Adrenal gland (tissue), 12 donors: ENCODE data around the gene TBX3. TPM values are rescaled to one million over a fixed set of nuclear protein-coding genes. Genes with fewer than 3 reads are reported as not detected.
"Not testable (repeated sequence)": the region's sequence is repeated elsewhere in the genome, so short reads cannot be mapped to it uniquely, and the experiment has no call there.

ENCODE experiments used
- DNase-seq, 7 donors: peaks; one replicate each; pipeline ENCODE4 v3.0.0-alpha.2; 2019 to 2020
- H3K27ac ChIP-seq, 5 donors: fragments of 200-600 bp; sonication (generic) in 4 of 5; 1 replicate in 3 of 5; 2 replicates in 2 of 5; pipeline versions ENCODE4 v1.5.1 to v1.8.0; 2016 to 2020; ENCODE audit warnings: mild to moderate bottlenecking in 1 of 5
- H3K27me3 ChIP-seq: fragments of 200-600 bp; 2 replicates; pipeline ENCODE4 v1.8.0; 2021
- H3K36me3 ChIP-seq, 2 donors: fragments of 200-600 bp; replicated peaks in 1 of 2; 1 replicate in 1 of 2; 2 replicates in 1 of 2; pipeline versions ENCODE4 v1.5.1 to v1.8.0; 2018 to 2022
- H3K4me1 ChIP-seq, 2 donors: fragments of 200-600 bp; replicated peaks in 1 of 2; 1 replicate in 1 of 2; 2 replicates in 1 of 2; pipeline versions ENCODE4 v1.5.1 to v1.8.0; 2018 to 2021
- H3K4me3 ChIP-seq, 4 donors: fragments of 200-600 bp; sonication (generic) in 3 of 4; one replicate each; pipeline ENCODE4 v1.5.1; 2016 to 2018
- H3K9me3 ChIP-seq, 3 donors: fragments of 200-600 bp; sonication (generic) in 1 of 3; replicated peaks in 1 of 3; 1 replicate in 2 of 3; 2 replicates in 1 of 3; pipeline versions ENCODE4 v1.5.1 to v1.8.0; 2016 to 2021
- POLR2A ChIP-seq, 2 donors: fragments of 450-650 bp; IDR thresholded peaks; one replicate each; pipeline ENCODE4 v1.6.1; 2017; ENCODE audit warnings: antibody characterized with exemption in 2 of 2, mild to moderate bottlenecking in 2 of 2, moderate library complexity in 1 of 2
- WGBS, 4 donors: extraction: QIAGEN DNeasy Blood & Tissue Kit in 2 of 4; methylation state at CpG; one replicate each; pipeline versions ENCODE4 v1.1.5 to v1.1.7; 2013 to 2017; 5-methylcytosine and 5-hydroxymethylcytosine counted together
- intact Hi-C, 2 donors: fragments of 100-400 bp; cut with DNase I; formaldehyde crosslinking; loops; one replicate each; pipeline versions ENCODE4 v1.14.1 to v1.15.0; 2022 to 2023
- polyA plus RNA-seq, 3 donors: library from polyadenylated mRNA; stranded (reverse); fragments of 200-250 nt in 2 of 3; fragments of 350-450 nt in 1 of 3; fragmentation: Illumina TruSeq in 1 of 3; extraction: RNeasy Lipid Tissue Mini Kit (QIAGEN cat#74804) in 1 of 3; gene quantifications; one replicate each; pipeline ENCODE4 v1.2.3, GENCODE V29; 2013 to 2014
- total RNA-seq, 9 donors: library from RNA; depleted of rRNA in 4 of 9; stranded (reverse); fragments of >200 nt in 4 of 9; fragments of 120-200 nt in 1 of 9; fragmentation: NEBNext Ultra II Directional in 1 of 9; extraction: Animal tissue kit (Norgen Biotek cat#: 25700) in 1 of 9; gene quantifications; one replicate each; pipeline versions ENCODE4 v1.1.0 to v1.2.4, GENCODE V29; 2013 to 2023
- TF ChIP-seq, protein P1 (sequence below), 6 experiments: fragments of 450-650 bp in 4 of 6; fragments of 200-600 bp in 2 of 6; sonication (generic) in 1 of 6; IDR thresholded peaks; 1 replicate in 5 of 6; 2 replicates in 1 of 6; pipeline versions ENCODE4 v1.5.1 to v1.8.0; 2016 to 2021; ENCODE audit warnings: antibody characterized with exemption in 6 of 6, mild to moderate bottlenecking in 2 of 6, moderate library complexity in 1 of 6
- donor health status: healthy with polysubstance abuse.
- donor health status: Bipolar disorder and iron deficiency.
- donor health status: DM: yes; HTN: yes; CAD: no.
- donor health status: DM: no; HTN: no; CAD: no.
- donor health status: DM: no; HTN: no; CAD: no.
- donor health status: DM: yes; HTN: yes; CAD: no.

The TBX3 gene
- total and polyA plus RNA-seq, 12 donors, result 156 to 602 (median 354) TPM

DNA sequence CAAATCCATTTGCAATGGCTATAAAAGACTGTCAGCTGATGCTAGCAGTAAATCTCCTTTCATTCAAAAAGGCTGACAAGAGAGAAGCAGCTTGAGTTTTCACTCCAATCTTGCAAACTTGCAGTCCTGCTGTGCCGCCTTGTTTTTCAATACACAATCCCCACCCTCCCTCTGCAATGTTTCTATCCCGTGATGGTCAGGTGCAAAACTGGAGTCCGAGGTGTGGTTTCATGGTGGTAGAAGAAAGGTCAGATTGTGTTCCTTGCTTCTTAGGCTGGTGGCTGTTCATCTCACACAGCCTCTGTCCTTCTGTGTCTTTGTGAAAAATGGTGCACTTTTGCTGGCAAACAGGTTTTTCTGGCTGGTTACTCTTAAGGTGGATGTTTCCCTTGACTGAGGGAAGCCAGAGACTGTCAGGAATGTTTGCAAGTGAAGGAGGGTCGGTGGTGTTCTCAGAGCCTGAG lies 27.7 kb upstream of the TBX3 start:
- Histone ChIP-seq H3K9me3 (no peaks in the 10 kb centered on the region), H3K27me3 (no peaks in the 10 kb centered on the region), H3K27ac (no peak overlapping the region), H3K36me3 (no peaks in the 10 kb centered on the region), H3K4me1 (no peaks in the 10 kb centered on the region), H3K4me3 (no peak overlapping the region)
- intact Hi-C loops, result no loop called here
- no peak for DNase-seq
- no peak for TF ChIP-seq POLR2A (IDR thresholded peaks at IDR 0.05)
- TF ChIP-seq, protein P1, sequence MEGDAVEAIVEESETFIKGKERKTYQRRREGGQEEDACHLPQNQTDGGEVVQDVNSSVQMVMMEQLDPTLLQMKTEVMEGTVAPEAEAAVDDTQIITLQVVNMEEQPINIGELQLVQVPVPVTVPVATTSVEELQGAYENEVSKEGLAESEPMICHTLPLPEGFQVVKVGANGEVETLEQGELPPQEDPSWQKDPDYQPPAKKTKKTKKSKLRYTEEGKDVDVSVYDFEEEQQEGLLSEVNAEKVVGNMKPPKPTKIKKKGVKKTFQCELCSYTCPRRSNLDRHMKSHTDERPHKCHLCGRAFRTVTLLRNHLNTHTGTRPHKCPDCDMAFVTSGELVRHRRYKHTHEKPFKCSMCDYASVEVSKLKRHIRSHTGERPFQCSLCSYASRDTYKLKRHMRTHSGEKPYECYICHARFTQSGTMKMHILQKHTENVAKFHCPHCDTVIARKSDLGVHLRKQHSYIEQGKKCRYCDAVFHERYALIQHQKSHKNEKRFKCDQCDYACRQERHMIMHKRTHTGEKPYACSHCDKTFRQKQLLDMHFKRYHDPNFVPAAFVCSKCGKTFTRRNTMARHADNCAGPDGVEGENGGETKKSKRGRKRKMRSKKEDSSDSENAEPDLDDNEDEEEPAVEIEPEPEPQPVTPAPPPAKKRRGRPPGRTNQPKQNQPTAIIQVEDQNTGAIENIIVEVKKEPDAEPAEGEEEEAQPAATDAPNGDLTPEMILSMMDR (IDR thresholded peaks at IDR 0.05), result no peak
- 48 to 56% (median 51%) methylated on average over 4 of the region's 4 CpGs for WGBS, 4 donors

GRCh38 chr12:114710151-114710550 lies 26.2 kb upstream of the TBX3 start:
- DNase-seq, result no peak
- Histone ChIP-seq H3K27me3 (no peaks in the 10 kb centered on the region), H3K4me1 (no peaks in the 10 kb centered on the region), H3K9me3 (no peaks in the 10 kb centered on the region), H3K36me3 (no peaks in the 10 kb centered on the region), H3K27ac (no peak overlapping the region), H3K4me3 (no peak overlapping the region)
- no peak for TF ChIP-seq POLR2A (IDR thresholded peaks at IDR 0.05)
- TF ChIP-seq, protein P1 (IDR thresholded peaks at IDR 0.05), result no peak
- intact Hi-C loops, result no loop called here
- 52 to 72% (median 60%) methylated on average over 5 to 7 of the region's 7 CpGs for WGBS, 4 donors

GRCh38 chr12:114709112-114709511 lies 25.1 kb upstream of the TBX3 start:
- no peak for DNase-seq
- Histone ChIP-seq H3K4me3 (no peak overlapping the region), H3K27ac (no peak overlapping the region), H3K9me3 (no peaks in the 10 kb centered on the region), H3K36me3 (no peaks in the 10 kb centered on the region), H3K4me1 (no peaks in the 10 kb centered on the region), H3K27me3 (no peaks in the 10 kb centered on the region)
- 88 to 96% (median 95%) methylated on average over 9 of the region's 9 CpGs for WGBS, 4 donors
- intact Hi-C loops, result no loop called here
- no peak for TF ChIP-seq POLR2A (IDR thresholded peaks at IDR 0.05)
- TF ChIP-seq, protein P1 (IDR thresholded peaks at IDR 0.05), result no peak

GRCh38 chr12:114708598-114708997 lies 24.6 kb upstream of the TBX3 start:
- H3K4me1 ChIP-seq, H3K27me3 ChIP-seq, H3K27ac ChIP-seq, H3K4me3 ChIP-seq, H3K9me3 ChIP-seq, DNase-seq, intact Hi-C loops, H3K36me3 ChIP-seq: not testable (repeated sequence)
- WGBS, 4 donors, result 88 to 93% (median 91%) methylated on average over 5 of the region's 5 CpGs

GRCh38 chr12:114704096-114704495 lies 20.1 kb upstream of the TBX3 start:
- Histone ChIP-seq H3K27me3 (peaks cover 7% of the 10 kb centered on the region), H3K27ac (peak overlapping the region in 1 of 5 donors; percentile 10), H3K4me3 (no peak overlapping the region), H3K9me3 (no peaks in the 10 kb centered on the region), H3K4me1 (peaks cover 0 to 4% of the 10 kb centered on the region in 2 donors), H3K36me3 (no peaks in the 10 kb centered on the region)
- TF ChIP-seq, protein P1 (IDR thresholded peaks at IDR 0.05), result no peak
- TF ChIP-seq POLR2A (IDR thresholded peaks at IDR 0.05), result no peak
- WGBS, 4 donors, result 72 to 92% (median 86%) methylated on average over 2 to 3 of the region's 3 CpGs
- no peak for DNase-seq
- intact Hi-C loops, result no loop called here
